GM23338 (cell line): ENCODE results near the gene SSMEM1.

ENCODE experiments used
- CREB1 ChIP-seq: fragments of 250-450 bp; sonication (Bioruptor Pico); IDR thresholded peaks from 2 replicates; pipeline ENCODE4 v1.5.0; 2020; ENCODE audit warnings: low read depth, mild to moderate bottlenecking, moderate library complexity
- CTCF ChIP-seq, 2 experiments: fragments of 200-600 bp in 1 of 2; sonication (generic) in 1 of 2; conservative IDR thresholded peaks; 2 replicates each; pipeline versions ENCODE4 v1.5.1 to v1.6.1; 2016 to 2017; ENCODE audit warnings: antibody characterized with exemption in 2 of 2, low read depth in 2 of 2, mild to moderate bottlenecking in 2 of 2, moderate library complexity in 1 of 2
- EZH2 ChIP-seq: fragments of 200-600 bp; sonication (generic); IDR thresholded peaks from one replicate; pipeline ENCODE4 v1.8.0; 2017; ENCODE audit warnings: antibody characterized with exemption, mild to moderate bottlenecking, low read depth; ENCODE audit not compliant: unreplicated experiment
- EZH2phosphoT487 ChIP-seq: fragments of 200-600 bp; sonication (generic); IDR thresholded peaks from one replicate; pipeline ENCODE4 v1.8.1; 2018; ENCODE audit warnings: antibody characterized with exemption; ENCODE audit not compliant: unreplicated experiment
- JUNB ChIP-seq: IDR thresholded peaks from one replicate; pipeline ENCODE4 v1.6.1; 2016; ENCODE audit warnings: antibody characterized with exemption; ENCODE audit not compliant: unreplicated experiment

- TF ChIP-seq CTCF (conservative IDR thresholded peaks at IDR 0.05; ENCODE audit: low read depth in 2 of 2) (no peak), EZH2 (no peak), JUNB (no peak), EZH2phosphoT487 (no peak), CREB1 (CRISPR knock-in tag) (no peak)
These were observed 856 bp downstream of the SSMEM1 start for GRCh38 chr7:130208516-130208915.
